GM19324 (cell line): Measurements from ENCODE around the gene NCMAP.

Experiments
- ATAC-seq: cut with Tn5 transposase; IDR thresholded peaks from one replicate; pipeline ENCODE4 v1.9.1; 2021; ENCODE audit warnings: mild to moderate bottlenecking, moderate library complexity; ENCODE audit not compliant: unreplicated experiment, low FRiP score

NCMAP gene

GRCh38 chr1:24567792-24568388, 12.0 kb downstream of the NCMAP start:
- no peak for ATAC-seq

DNA sequence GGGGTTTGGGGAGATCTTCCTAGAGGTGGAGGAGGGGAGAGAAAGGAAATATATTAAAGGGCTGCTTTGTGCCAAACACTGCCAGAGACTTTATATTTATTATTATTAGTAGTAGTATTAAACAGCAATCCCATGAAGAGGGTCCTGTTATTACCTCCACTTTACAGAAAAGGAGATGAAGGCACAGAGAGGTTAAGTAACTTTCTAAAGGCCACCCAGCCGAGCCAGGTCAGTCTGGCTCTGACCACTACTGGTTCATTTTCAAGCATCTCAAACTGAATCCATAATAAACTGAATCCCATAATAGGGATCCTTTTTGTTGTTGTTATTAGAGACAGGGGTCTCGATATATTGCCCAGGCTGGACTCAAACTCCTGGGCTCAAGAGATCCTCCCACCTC, 12.6 kb downstream of the NCMAP start:
- ATAC-seq, result no peak

DNA sequence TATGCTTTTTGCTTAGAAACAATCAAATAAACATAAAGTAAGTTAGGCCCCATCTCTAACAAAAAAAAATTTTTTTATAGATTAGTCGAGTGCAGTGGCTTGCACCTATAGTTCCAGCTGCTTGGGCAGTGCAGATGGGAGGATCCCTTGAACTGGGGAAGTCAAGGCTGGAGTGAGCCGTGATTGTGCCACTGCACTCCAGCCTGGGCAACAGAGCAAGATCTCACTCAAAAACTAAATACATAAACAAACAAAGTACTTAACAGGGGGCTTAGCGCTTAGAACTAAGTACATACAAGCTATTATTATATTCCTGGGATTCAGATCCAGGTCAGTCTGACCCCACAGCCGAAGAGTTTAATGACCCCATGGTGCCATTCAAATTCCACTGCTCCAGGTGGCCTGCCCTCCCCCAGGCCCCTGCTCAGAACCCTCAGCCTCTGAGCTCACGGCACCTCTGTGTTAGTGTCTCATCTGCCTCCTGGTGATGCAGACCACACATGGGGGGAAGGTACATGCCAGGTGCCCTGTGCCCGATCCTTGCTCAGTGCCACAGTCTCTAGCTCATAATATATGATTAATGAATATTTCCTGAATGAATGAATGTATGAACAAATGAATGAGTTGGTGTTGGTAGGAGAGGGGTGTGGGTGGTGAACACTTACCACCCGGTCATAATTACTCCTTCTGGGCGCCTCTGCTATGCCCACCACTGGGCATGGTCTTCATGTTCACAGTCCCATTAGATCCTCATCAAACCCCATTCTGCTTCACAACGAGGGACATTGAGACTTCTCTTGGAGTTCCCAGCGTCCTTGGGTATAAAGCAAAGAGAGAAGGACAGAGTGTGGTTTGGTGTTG, 14.6 kb downstream of the NCMAP start:
- no peak for ATAC-seq

DNA sequence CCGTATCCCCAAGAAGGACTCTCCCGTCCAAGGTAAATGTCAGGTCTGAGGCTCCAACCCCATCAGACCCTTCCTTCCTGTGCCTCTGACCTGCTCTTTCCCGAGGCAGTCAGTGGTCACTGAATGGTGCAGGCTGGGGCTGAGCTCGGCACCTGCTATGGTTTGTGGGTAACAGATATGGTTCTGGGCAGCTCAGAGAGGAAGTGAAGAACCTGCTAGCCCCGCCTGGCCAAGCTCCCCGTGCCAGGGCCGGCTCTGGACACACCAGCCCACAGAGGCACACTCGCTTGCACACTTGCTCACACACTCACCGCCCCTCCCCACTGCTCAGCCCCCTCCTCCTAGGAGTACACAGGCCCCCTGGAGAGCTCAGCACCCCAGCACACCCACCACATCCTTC, 16.4 kb downstream of the NCMAP start:
- no peak for ATAC-seq

DNA sequence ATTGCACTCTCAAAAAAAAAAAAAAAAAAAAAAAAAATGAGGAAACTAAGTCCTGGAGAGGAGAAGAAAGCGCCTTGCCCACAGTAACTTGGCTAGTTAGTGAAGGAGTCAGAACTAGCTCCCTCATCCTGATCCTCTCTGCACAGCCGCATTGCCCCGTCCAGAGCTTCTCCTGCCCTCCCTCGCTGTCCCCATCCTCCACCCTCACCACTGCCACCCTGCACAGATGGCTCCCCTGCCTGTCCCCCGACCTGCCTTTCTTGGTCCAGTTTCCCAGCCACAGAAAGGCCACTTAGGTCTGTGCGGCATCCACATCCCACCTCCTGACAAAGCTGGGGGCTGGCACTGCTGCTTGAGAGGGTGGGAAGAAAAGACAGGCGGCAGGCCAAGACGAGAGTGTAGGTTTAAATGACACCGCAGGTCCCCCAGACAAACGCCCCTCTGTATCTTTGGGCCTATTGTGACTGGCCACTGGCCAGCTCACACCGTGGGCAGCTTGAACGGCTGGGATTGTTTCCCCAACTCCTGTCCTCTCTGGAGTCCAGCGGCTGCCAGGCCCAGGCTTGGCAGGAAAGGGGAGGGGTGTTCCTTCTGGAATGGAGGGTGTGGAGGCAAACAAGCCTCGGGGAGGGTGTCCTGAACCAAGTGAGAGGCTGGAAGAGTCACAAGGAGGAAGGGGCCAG, 20.2 kb downstream of the NCMAP start:
- ATAC-seq, result no peak

DNA sequence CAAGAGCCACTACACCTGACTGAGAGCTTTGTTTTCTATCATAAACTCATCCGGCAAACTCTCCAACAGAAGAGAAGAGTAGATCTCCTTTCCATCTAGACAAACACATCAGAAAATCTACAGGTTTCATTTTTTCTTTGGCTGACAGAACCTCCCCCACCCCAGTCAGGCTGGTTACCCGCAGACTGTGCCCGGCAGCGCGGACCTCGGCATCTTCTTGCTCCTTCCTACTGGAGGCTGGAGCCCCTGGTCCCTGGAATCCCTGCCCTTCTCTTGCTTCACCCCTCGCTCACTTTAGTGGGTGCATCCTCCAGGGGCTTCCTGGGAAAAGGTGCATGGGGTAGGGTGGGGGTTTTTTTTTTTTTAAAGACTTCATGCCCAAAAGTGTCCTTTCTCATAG, 23.0 kb downstream of the NCMAP start:
- no peak for ATAC-seq

DNA sequence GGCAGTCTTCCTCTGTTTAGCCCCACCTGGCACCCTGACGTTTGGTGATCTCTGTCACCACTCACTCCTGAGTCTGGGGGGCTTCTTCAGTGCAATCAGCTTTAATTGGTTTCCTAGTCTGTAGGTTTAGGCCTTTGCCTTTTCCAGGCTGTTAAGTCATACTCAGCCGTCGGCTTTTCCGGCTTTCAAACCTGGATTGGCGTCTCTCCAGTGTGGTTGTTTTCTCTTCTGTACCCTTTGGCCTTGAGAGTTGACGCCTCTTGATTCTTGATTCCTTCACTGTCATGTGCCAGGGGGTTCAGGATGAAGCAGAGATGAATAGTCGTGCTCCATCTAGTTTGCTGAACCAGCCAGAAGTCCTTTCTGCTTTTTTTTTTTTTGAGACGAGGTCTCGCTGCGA, 24.9 kb downstream of the NCMAP start:
- ATAC-seq, result no peak

- no peak for ATAC-seq
Measured at GRCh38 chr1:24584171-24584647, 28.3 kb downstream of the NCMAP start.

- no peak for ATAC-seq
Measured at GRCh38 chr1:24586119-24586518, 30.2 kb downstream of the NCMAP start.

GRCh38 chr1:24586970-24587820, 31.3 kb downstream of the NCMAP start:
- no peak for ATAC-seq

- no peak for ATAC-seq
Measured at GRCh38 chr1:24588573-24588972, 32.7 kb downstream of the NCMAP start.

GRCh38 chr1:24589200-24589599, 33.3 kb downstream of the NCMAP start:
- no peak for ATAC-seq

- no peak for ATAC-seq
Measured at GRCh38 chr1:24591781-24592180, 35.9 kb downstream of the NCMAP start.

DNA sequence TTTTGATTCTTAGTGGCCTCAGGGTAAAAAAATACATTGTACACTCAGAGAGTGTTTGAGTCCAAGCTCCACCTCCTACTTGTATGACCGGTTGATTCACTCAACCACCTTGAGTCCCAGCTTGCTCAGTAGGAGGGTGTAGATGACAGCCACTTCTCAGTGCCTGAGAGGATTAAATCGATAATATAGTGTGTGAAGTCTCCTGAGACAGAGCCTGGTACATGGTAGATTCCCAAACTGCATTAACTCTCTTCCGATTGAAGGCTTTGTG, 38.4 kb downstream of the NCMAP start:
- ATAC-seq, result no peak

GRCh38 chr1:24596401-24596880, 40.6 kb downstream of the NCMAP start:
- ATAC-seq, result no peak

GRCh38 chr1:24599265-24599664, 43.4 kb downstream of the NCMAP start:
- ATAC-seq, result no peak

- ATAC-seq, result no peak
Measured at GRCh38 chr1:24600551-24600950, 44.7 kb downstream of the NCMAP start.

DNA sequence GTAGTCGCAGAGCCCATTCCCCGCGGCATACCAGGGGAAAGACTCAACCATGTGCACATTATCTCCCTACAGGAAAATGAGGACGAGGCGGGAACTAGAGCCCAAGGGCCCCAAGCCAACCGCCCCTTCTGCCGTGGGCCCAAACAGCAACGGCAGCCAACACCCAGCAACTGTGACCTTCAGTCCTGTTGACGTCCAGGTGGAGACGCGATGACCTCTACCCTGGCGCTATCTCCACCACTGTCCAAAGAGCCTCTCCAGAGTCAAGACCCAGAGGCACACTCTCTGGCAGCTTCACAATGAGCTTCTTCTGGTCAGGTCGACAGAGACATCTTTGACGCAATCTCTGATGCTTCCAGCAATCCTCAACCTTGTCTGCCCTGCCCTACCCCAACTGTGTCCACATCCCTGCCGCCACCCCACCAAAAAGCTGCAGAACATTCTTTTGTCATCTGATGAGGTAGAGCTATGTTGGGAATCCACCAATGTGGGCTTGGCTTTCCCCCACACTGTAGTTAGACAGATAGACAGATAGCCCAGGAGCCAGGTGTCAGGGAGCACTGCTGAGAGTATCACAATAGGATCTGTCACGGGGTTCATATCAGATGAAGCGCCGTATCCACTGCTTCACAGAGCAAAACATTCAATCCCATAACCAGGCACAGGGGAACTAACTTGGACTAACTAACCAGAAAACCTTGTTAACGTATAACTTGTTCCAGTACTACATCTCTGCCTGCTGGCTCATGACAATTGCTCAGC, 49.8 kb downstream of the NCMAP start:
- ATAC-seq, result no peak

- no peak for ATAC-seq
Measured at GRCh38 chr1:24606296-24606605, 50.4 kb downstream of the NCMAP start.

DNA sequence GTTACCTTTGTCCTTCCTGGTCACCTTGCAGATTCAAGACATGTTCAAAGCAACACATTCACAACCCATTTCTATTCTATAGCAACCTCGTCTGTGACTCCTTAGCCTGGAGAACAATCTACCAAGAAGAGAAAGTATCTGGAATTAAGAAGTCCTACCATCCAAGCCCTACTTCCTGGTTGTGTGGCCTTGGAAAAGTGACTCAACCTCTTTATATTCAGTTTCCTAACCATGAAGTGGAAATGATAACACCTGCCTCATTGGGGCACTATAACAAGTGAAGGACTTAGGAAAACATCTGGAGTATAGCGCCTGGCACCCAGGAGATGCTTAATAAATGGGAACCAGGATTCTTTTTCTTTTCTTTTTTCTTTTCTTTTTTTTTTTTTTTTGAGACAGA, 50.7 kb downstream of the NCMAP start:
- no peak for ATAC-seq
